Osteoblast (primary cell): Measurements from ENCODE around the gene SHISA5. TPM values are rescaled to one million over a fixed set of nuclear protein-coding genes. Genes with fewer than 3 reads are reported as not detected.

Experiments
- DNase-seq: peaks from one replicate; pipeline ENCODE4 v3.0.0; 2011; ENCODE audit warnings: low spot score, mixed read lengths; ENCODE audit not compliant: insufficient read length; ENCODE audit errors: missing footprints
- H2AFZ ChIP-seq: 2 replicates; pipeline ENCODE4 v1.6.0; 2011; ENCODE audit warnings: mild to moderate bottlenecking, low read length
- H3K27ac ChIP-seq: 2 replicates; pipeline ENCODE4 v1.5.1; 2011; ENCODE audit warnings: mild to moderate bottlenecking, low read depth, low read length, moderate library complexity
- H3K27me3 ChIP-seq: 2 replicates; pipeline ENCODE4 v1.6.0; 2012; ENCODE audit warnings: mild to moderate bottlenecking, control low read depth, inconsistent platforms, low read length, moderate library complexity; ENCODE audit not compliant: insufficient read depth
- H3K36me3 ChIP-seq: 2 replicates; pipeline ENCODE4 v1.5.1; 2011; ENCODE audit warnings: mild to moderate bottlenecking, low read length, control low read depth, moderate library complexity; ENCODE audit not compliant: insufficient read depth
- H3K4me1 ChIP-seq: 2 replicates; pipeline ENCODE4 v1.5.1; 2011; ENCODE audit warnings: mild to moderate bottlenecking, low read length, control low read depth, moderate library complexity; ENCODE audit not compliant: insufficient read depth
- H3K4me2 ChIP-seq: 2 replicates; pipeline ENCODE4 v1.6.0; 2011; ENCODE audit warnings: mild to moderate bottlenecking, low read length; ENCODE audit not compliant: insufficient read depth
- H3K4me3 ChIP-seq: fragments of 200-600 bp; sonication (generic); 3 replicates; pipeline ENCODE4 v1.5.1; 2012; ENCODE audit warnings: mild to moderate bottlenecking, low read length, inconsistent platforms; ENCODE audit not compliant: insufficient read depth
- H3K79me2 ChIP-seq: 2 replicates; pipeline ENCODE4 v1.6.0; 2012; ENCODE audit warnings: mild to moderate bottlenecking, low read length, control low read depth, inconsistent platforms; ENCODE audit not compliant: insufficient read depth
- H3K9me3 ChIP-seq: 2 replicates; pipeline ENCODE4 v1.5.1; 2011; ENCODE audit warnings: low read depth, low read length, control low read depth
- H4K20me1 ChIP-seq: 2 replicates; pipeline ENCODE4 v1.6.0; 2012; ENCODE audit warnings: mild to moderate bottlenecking, low read length, control low read depth; ENCODE audit not compliant: insufficient read depth
- total RNA-seq: library from RNA; depleted of rRNA; stranded (reverse); fragments of >200 nt; gene quantifications from 2 replicates; pipeline ENCODE4 v1.2.3, GENCODE V29; 2012
- TF ChIP-seq, protein P1 (sequence below): IDR thresholded peaks from 2 replicates; pipeline ENCODE4 v1.5.1; 2011; ENCODE audit warnings: mild to moderate bottlenecking, low read depth, low read length, moderate library complexity; ENCODE audit errors: extremely low read depth

SHISA5 gene
- total RNA-seq, 1 donor: 105 TPM

DNA sequence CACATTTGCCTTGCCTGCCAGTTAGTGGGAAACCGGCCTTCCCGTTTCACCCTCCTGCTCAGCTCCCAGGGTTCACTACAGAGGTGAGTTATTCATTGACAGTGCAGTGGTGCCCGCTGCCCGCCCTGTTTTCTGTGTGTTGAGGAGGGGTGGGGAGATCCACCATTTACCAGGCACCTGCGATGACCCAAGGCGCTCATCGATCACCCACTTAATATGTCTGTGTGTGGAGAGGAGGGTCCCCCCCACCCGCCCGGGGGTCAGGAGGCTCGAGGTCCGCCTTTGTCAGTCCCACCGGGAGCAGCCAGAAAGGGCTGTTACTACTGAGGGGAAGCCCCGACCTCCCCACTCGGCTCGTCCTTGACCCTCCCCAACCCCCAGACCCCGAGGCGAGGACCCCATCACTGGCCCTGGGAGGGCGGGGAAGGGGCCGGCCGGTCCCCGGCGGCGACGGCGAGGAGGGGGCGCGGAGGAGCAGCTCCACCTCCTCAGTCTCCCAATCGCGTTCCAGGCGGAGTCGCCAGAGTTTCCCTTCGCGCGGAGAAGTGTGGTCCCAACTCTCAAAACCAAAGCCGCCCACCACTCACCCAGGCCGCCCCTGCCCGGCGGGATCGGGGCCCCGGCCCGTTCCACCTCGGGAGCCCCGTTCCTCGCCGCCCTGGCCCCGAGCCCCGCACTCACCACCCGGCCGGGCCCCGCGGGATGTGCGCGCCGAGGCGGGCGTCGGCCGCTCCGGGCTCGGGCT is 75.2 kb downstream of the SHISA5 start:
- H3K79me2 ChIP-seq: no peaks in the 10 kb centered on the region
- no peak overlapping the region for H2AFZ ChIP-seq
- peaks cover 12% of the 10 kb centered on the region for H3K27me3 ChIP-seq
- peaks cover 16% of the 10 kb centered on the region for H3K36me3 ChIP-seq
- DNase-seq: peak; percentile 93
- TF ChIP-seq, protein P1, sequence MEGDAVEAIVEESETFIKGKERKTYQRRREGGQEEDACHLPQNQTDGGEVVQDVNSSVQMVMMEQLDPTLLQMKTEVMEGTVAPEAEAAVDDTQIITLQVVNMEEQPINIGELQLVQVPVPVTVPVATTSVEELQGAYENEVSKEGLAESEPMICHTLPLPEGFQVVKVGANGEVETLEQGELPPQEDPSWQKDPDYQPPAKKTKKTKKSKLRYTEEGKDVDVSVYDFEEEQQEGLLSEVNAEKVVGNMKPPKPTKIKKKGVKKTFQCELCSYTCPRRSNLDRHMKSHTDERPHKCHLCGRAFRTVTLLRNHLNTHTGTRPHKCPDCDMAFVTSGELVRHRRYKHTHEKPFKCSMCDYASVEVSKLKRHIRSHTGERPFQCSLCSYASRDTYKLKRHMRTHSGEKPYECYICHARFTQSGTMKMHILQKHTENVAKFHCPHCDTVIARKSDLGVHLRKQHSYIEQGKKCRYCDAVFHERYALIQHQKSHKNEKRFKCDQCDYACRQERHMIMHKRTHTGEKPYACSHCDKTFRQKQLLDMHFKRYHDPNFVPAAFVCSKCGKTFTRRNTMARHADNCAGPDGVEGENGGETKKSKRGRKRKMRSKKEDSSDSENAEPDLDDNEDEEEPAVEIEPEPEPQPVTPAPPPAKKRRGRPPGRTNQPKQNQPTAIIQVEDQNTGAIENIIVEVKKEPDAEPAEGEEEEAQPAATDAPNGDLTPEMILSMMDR: no peak
- peak overlapping the region; percentile 88 for H3K4me2 ChIP-seq
- H3K4me1 ChIP-seq: peaks cover 20% of the 10 kb centered on the region
- H3K9me3 ChIP-seq: no peaks in the 10 kb centered on the region
- H4K20me1 ChIP-seq: peaks cover 12% of the 10 kb centered on the region
- H3K4me3 ChIP-seq: peak overlapping the region; percentile 75
- H3K27ac ChIP-seq: no peak overlapping the region

DNA sequence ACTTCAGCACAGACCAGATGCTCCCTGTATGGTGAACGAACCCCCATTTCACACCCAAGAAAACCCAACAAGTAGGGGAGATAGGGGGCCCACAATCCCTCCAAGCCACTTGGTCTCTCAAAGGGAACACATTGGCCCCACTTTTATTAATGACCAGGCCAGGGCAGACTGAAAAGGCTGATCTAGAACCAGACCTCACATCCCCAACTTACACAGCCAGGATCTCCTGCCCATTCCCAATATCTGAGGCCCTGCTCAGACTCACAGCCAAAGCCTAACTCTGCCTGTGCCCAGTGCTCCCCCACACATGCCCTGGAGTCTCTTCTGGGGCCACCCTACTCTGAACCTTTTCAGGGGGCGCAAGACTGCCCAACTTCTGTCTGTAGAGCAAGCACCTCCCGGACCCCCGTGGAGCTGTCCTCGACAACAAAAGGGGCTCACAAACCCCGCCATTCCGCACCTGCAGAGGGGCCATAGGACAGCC is 75.8 kb downstream of the SHISA5 start:
- Histone ChIP-seq H3K9me3 (no peaks in the 10 kb centered on the region), H3K4me1 (peaks cover 14% of the 10 kb centered on the region), H3K4me2 (peak overlapping the region; percentile 88), H3K4me3 (peak overlapping the region; percentile 75), H3K79me2 (no peaks in the 10 kb centered on the region), H3K36me3 (peaks cover 12% of the 10 kb centered on the region), H4K20me1 (peaks cover 15% of the 10 kb centered on the region), H3K27ac (no peak overlapping the region), H2AFZ (no peak overlapping the region), H3K27me3 (peaks cover 12% of the 10 kb centered on the region)
- DNase-seq: peak; percentile 90
- TF ChIP-seq, protein P1: no peak

DNA sequence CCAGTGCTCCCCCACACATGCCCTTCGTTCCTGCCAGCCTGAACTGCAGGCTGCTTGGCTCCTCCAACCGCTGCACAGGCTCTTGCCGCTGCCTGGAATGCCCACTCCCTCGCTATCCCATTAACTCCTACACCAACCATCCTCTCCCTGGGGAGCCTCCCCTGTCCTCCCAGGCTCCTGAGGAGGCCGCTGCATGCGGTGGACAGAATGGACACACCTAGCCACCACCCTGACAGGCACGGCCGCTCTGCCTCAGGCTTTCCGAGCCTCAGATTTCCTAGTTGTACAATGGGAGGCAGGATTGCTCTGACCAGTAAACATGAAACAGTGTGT is 76.4 kb downstream of the SHISA5 start:
- Histone ChIP-seq H3K9me3 (no peaks in the 10 kb centered on the region), H3K27ac (no peak overlapping the region), H4K20me1 (peaks cover 16% of the 10 kb centered on the region), H2AFZ (no peak overlapping the region), H3K27me3 (peaks cover 12% of the 10 kb centered on the region), H3K79me2 (no peaks in the 10 kb centered on the region), H3K36me3 (peaks cover 8% of the 10 kb centered on the region), H3K4me3 (peak overlapping the region; percentile 28), H3K4me1 (peaks cover 13% of the 10 kb centered on the region), H3K4me2 (peak overlapping the region; percentile 88)
- DNase-seq: peak; percentile 54
- TF ChIP-seq, protein P1: no peak

DNA sequence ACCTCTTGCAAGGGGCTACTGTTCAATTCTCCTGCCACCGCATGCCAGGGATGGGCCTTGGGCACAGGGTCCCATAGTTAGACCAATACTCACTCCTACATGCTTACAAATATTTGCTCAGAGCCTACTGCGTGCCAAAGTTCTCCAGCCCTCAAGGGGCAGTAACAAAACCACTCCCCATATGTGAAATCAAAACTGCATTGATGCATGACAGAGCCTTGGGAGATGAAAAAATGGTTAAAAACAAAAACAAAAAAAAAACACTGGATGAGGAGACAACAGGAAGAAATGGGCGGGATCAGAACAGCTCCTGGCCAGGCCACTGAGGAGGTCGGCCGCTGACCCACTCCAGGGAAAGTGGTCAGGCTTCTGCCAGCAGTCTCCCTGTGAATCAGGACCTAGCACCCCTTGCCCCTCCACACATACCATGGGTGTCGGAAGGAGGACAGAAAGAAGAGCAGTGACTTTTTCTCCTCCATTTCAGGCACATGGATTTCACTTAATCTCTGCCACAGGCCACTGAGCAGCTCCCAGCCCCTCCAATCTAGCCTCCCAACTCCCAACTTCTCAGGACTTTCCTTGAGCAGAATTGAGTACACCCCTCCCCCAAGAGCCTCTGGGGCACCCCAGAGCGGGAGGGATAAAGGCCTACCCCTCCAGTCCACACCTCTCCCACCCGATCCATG is 76.9 kb downstream of the SHISA5 start:
- H3K79me2 ChIP-seq: no peaks in the 10 kb centered on the region
- peaks cover 12% of the 10 kb centered on the region for H3K27me3 ChIP-seq
- no peak overlapping the region for H3K27ac ChIP-seq
- peaks cover 16% of the 10 kb centered on the region for H4K20me1 ChIP-seq
- no peaks in the 10 kb centered on the region for H3K9me3 ChIP-seq
- DNase-seq: peak; percentile 96
- H3K4me3 ChIP-seq: peak overlapping the region; percentile 28
- TF ChIP-seq, protein P1: no peak
- peaks cover 13% of the 10 kb centered on the region for H3K4me1 ChIP-seq
- H3K4me2 ChIP-seq: no peak overlapping the region
- no peak overlapping the region for H2AFZ ChIP-seq
- peaks cover 3% of the 10 kb centered on the region for H3K36me3 ChIP-seq
